HG03196 (cell line): ENCODE measurements around the gene TSPAN4.

Experiments
- ATAC-seq: cut with Tn5 transposase; IDR thresholded peaks from one replicate; pipeline ENCODE4 v1.9.1; 2021; ENCODE audit not compliant: unreplicated experiment

The TSPAN4 gene

GRCh38 chr11:883527-883926 lies 40.9 kb downstream of the TSPAN4 start:
- ATAC-seq, result no peak

DNA sequence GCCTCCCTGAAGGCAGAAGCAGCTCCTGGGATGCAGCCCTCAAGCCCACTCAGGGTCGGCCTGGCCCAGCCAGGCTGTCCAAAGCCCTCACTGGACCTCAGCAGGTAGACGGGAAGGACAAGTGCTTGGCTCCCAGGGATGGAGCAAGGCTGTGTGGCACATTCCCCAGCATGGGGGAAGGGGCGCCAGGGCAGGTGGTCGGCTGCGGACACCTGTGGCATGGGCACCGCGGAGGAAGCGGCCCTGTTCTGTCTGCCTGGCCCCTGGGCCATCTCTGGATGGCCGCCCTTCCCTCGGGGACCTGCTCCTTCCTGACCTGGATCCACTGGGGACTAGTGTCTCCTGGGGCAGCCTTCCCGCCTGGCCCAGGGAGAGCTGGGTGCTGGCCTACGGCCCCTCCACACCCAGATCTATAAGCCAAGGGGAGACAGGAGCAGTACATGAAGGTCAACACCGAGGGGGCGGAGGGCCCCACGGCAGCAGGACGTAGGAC lies 42.0 kb downstream of the TSPAN4 start:
- ATAC-seq, result no peak

DNA sequence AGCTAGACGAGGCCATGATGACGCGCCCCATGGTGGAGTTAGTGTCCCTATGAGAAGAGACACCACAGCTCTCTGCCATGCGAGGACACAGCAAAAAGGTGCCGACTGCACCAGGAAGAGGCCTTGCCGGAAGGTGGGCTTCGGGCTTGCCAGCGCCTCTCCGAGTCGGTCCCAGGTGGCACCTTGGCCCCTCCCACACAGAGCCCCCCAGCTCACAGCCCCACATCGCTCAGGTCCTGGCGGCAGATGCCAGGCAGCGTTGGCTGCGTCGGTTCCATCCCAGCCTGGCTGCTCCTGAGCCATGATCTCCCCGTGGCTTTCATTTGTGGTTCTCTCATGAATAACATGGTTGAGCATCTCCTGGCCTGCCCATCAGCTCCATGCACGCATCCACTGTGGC lies 43.9 kb downstream of the TSPAN4 start:
- ATAC-seq, result no peak

DNA sequence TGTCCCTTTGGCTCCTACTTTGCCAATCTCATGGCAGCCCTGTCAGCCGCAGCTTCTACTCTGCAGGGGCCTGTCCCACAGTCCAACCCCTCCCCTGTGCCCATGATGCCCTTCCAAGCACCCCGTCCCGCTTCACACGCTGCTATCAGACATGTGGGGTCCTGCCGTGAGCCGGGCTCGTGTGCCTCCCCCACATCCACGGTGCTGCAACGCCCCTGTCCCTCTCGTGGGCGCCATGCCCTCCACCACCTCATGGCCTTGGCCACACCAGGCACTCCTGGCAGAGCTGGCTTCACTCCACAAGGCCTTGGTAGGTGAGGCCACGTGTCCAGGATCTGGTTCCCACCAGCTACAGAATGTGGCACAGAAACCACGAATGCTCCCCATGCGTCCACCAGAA lies 44.9 kb downstream of the TSPAN4 start:
- ATAC-seq, result no peak

GRCh38 chr11:888310-889212 lies 45.9 kb downstream of the TSPAN4 start:
- no peak for ATAC-seq

DNA sequence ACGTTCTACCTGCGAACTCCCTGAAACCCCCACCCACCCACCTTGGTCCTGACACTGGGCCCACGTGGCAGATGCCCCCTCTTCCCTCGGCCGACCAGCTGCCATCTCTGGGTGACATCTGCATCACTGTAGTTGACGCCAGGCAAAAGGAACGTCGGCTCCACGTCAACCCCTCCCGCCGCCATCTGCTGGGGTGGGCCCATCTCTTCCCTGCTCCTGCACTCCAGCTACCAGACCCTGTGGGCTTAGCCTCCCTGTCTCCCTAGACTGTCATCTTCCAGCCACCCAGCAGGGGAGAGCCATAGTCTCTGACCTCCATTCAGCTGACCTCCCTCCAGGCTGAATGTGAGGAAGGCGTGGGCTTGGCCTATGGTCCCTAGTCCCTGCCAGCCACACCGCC lies 46.6 kb downstream of the TSPAN4 start:
- no peak for ATAC-seq

DNA sequence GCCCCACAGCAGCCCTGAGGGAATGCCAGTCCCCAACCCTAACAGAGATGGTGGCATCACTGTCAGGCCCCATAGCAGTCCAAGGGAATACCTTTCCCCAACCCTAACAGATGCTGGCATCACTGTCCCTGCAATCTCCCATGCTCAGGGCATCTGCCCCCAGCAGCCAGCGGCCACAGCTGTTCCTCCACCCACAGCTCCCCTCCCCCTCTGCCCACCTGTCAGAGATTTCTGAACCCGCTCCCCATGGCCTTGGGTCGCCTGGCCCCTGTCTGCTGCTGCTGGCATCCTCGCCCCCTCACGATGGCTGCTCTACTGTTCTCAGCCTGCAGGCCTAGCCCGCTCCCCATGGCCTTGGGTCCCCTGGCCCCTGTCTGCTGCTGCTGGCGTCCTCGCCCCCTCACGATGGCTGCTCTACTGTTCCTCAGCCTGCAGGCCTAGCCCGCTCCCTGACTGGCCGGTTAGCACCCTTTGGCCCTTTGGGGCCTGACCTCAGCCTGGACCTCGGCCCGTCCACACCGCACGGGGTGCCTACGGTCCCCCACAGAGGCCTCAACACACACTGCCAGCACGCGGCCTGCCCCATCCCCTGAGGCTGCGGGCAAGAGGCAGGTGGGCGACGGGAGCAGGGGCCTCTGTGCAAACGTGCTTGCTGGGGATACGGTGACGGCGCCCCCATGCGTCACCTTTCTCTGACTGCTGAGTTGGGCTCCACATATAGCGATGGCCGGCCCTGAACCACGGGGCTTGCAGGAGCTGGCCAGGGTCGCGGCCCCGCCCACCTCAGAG lies 47.2 kb downstream of the TSPAN4 start:
- ATAC-seq, result no peak

DNA sequence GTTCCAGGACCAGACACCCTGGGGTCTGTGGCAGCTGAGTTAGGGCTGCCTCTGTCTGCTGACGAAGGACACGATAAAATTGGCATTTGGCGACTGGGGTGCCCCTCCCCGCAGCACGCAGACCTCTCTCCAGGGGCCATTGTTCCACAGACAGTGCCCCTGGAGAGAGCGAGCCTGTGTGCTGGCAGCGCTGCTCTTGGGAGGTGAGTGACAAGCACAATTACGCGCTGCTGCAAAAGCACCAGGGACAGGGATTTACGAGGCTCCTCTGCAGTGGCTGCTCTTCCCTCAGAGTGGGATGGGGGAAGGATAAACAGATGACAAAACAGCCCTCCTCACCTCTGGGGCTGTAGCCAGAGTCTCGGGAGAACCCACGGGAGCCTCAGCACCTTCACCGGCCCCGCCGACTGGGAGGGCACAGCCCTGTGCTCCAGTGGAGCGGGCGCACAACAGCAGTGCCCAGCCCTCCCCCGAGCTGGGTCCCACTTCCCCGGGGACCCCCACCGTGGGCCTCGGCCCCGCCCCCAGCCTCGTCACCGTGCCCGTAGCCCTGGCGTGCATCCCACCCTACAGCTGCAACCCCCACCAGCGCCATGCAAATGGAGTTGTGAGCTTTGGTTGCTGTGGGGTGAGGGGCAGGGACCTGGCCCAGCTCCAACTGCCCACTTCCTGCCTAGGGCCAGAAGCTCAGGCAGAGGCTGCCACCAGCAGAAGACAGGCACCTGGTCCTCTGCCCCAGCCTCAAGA lies 48.3 kb downstream of the TSPAN4 start:
- ATAC-seq, result no peak

GRCh38 chr11:893008-893654 lies 50.5 kb downstream of the TSPAN4 start:
- ATAC-seq, result no peak

GRCh38 chr11:894575-895201 lies 52.0 kb downstream of the TSPAN4 start:
- no peak for ATAC-seq

DNA sequence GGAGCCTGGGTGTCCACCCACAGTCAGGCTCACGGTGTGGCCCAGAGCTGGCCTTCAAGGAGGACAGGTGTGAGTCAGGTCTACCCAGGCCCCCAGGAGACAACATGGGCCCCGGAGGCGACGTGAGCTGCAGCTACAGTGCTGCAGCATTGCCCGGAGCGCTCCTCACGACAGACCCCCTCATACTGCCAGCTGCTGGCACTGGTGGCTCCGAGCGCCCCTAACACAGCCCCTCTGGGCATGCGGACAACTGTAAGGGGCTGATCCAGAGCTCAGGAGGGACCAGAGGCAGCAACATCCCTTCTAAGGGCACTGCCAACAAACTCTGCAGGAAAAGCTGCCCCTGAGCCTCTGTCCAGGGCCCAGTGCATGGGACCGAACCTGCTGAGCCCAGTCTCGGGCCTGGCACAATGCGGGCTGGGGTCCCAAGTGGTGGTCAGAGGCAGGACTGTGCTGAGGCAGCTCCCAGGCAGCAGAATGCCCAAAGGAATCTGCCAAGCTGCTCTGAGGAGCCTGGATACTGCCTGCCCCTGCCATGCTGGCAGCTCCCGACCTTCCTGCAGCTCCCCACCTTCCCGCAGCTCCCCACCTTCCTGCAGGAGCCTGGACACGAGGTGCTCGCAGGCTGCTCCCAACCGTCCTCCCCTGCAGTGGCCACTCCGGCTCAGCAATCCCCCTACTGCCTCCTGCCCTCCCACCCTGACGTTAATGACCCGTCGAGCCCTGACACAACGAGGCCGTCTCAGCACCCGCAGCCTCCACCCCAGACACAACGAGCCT lies 52.9 kb downstream of the TSPAN4 start:
- ATAC-seq, result no peak

DNA sequence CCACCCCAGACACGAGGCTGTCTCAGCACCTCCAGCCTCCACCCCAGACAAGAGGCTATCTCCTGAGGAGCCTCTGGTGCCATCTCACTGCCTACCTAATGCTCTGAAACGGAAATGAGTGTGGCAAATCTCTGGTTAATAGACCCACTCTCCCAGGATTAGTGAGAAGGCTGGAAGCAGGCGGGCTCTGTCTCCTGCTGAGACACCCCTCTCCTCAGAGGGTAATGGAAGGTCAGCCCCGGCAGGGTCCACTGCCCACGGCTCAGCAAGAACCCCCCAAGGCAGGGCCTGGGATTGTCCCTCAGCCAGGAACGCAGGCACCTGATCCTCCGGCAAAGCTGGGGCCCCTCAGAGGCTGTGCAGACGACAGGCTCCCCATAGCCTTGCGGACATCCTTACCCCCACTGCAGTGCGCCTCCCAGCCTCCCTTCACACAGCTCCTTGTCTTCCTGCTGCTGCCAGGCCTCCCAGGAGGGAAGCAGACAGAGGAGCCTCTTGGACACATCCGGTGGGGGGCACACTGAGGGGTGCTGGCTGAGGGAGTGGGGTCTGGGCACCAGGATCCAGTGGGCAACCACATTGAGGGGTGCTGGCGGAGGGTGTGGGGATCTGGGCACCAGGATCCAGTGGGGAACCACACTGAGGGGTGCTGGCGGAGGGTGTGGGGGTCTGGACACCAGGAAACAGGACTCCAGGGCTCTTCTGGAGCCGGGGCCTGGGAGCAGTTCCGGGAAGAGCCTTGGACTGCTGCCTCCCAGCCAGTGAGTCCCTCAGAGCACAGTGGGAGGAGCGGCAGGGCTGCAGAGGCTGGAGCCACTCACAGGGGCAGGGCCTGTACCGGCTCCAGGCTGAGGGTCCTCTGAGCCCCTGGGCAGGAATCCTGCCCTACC lies 54.8 kb downstream of the TSPAN4 start:
- no peak for ATAC-seq

GRCh38 chr11:898143-898511 lies 55.5 kb downstream of the TSPAN4 start:
- no peak for ATAC-seq

DNA sequence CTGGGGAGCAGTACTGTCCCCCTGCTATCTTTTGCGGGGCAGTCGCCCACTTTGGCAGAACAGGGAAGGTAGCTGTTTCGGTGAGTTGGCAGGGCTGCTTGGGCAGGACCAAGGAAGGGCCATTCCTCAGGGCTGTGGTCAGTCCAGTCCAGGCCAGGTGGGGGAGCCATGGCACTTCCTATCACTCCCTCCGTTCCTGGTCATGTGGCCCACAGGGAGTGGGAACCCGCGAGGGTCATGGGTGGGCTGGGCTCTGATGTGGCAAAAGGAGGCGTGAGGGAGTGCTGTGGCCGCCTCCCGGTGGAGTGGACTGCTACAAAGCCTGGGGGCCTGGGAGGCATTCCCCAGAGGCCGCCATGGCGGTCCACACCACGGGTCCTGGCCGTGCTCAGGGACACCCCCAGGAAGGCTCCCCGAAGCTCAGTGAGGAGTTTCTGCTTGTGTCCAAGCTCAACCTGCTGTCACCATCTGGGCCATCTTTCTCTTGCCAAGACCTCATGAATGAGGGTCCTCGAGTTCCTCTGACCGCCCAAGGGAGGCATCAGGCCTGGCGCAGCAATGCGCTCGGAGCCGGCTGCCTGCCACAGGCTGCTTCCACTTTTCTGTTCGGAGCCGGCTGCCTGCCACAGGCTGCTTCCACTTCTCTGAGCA lies 56.0 kb downstream of the TSPAN4 start:
- ATAC-seq, result no peak

DNA sequence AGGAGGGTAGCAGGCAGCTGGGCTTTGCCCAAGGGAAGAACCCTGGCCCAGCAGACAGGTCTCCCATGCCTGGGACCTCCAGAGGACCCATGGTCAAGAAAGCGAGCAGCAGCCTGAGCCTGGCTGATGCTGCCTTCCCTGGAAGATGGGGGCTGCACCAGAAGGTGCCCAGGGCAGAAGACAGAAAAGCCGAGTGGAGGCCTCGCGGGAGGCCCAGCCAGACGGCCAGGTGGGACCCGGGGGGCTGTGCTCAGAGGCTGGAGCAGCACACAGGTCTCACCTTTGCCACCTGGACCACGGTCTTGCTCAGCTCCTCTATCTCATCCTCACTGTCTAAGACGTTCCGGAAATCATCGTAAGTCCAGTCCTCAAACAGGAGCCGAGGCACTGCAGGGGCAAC lies 57.1 kb downstream of the TSPAN4 start:
- ATAC-seq, result no peak

DNA sequence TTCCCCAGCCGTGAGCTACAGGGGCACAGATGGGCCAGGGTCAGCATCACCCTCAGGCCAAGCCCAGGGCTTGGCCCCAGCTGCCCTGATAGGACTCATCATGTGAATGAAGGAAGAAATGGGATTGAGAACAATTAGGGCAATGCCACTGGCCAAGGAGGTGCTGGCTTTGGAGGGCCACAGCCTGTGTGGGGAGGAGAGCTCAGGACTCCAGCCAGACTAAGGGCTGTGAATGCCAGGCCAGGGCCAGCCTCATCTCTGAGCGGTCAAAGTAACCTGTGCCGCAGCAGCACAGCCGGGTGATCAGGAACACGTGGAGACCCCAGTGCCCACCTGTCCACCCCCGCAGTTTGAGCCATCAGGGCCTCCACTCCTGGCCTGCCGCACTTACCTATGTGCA lies 57.9 kb downstream of the TSPAN4 start:
- ATAC-seq, result no peak

GRCh38 chr11:901452-902061 lies 58.9 kb downstream of the TSPAN4 start:
- ATAC-seq, result no peak

GRCh38 chr11:904380-904779 lies 61.7 kb downstream of the TSPAN4 start:
- ATAC-seq, result no peak
